Upper lobe of right lung (tissue), 1 donor: Measurements from ENCODE around the gene RIN2. TPM values are rescaled to one million over a fixed set of nuclear protein-coding genes. Genes with fewer than 3 reads are reported as not detected.

Experiments used
- ATAC-seq: fragments of 200-7000 bp; cut with Tn5 transposase; one replicate; pipeline ENCODE4 v1.9.1; 2020; ENCODE audit warnings: mild to moderate bottlenecking, moderate library complexity
- DNase-seq: peaks from one replicate; pipeline ENCODE4 v3.0.0-alpha.2; 2020
- H3K27ac ChIP-seq: fragments of 200-600 bp; one replicate; pipeline ENCODE4 v1.8.0; 2022
- H3K27me3 ChIP-seq: fragments of 200-600 bp; one replicate; pipeline ENCODE4 v1.8.0; 2022; ENCODE audit warnings: mild to moderate bottlenecking
- H3K36me3 ChIP-seq: fragments of 200-600 bp; one replicate; pipeline ENCODE4 v1.8.0; 2022
- H3K4me1 ChIP-seq: fragments of 200-600 bp; one replicate; pipeline ENCODE4 v1.8.0; 2022
- H3K4me3 ChIP-seq: fragments of 200-600 bp; one replicate; pipeline ENCODE4 v1.8.0; 2022; ENCODE audit warnings: mild to moderate bottlenecking
- H3K9me3 ChIP-seq: fragments of 200-600 bp; one replicate; pipeline ENCODE4 v1.8.0; 2022
- CTCF ChIP-seq: fragments of 200-600 bp; IDR thresholded peaks from one replicate; pipeline ENCODE4 v1.8.0; 2022; ENCODE audit warnings: antibody characterized with exemption
- intact Hi-C: fragments of 100-400 bp; cut with DNase I; formaldehyde crosslinking; loops from one replicate; pipeline ENCODE4 v1.11.0; 2022
- long read RNA-seq: library from polyadenylated mRNA; unstranded; transcript quantifications from one replicate; pipeline ENCODE4 v2.0.0, GENCODE V29; 2021
- total RNA-seq: library from RNA; stranded (reverse); fragmentation: NEBNext Ultra II Directional; extraction: Animal tissue kit (Norgen Biotek cat#: 25700); gene quantifications from one replicate; pipeline ENCODE4 v1.2.1, GENCODE V29; 2021
- donor health status: DM: no; HTN: yes; CAD: no; lungs with severe emphysema.

RIN2 gene
- total RNA-seq = 116 TPM
- long read RNA-seq, full-length matches to known transcripts = 9 of 173 reads
- long read RNA-seq, partial matches to known transcripts = 110 of 173 reads
- long read RNA-seq, other reads (novel, unspliced or antisense) = 54 of 173 reads

DNA sequence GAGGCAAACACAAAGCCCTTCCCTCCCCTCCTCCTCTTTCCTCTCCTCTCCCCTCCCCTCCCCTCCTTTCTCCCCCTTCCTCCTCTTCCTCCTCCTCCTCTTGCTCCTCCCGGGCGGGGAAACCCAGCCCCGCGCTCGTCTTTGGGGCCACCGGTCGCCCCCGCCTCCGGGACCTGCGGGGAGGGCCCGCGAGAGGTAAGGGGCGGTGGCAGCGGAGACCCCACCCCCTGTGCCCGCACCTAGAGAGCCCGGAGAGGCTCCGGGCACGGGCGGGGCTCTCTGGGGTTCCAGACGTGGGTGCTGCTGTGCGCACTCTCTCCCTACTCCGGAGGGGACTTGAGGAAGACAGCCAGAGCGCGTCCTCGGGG is at the start of gene RIN2:
RIN2 (plus strand) TSS at position 126 of the 368 bp plus-strand sequence. CDS start 131,344 bp downstream, outside the sequence.
- Histone ChIP-seq H3K4me3 (peak within 1 kb of the TSS; percentile 77), H3K9me3 (no peaks in the 10 kb centered on the region), H3K36me3 (no peaks in the 10 kb centered on the region), H3K4me1 (peaks cover 36% of the 10 kb centered on the region), H3K27ac (peak within 1 kb of the TSS; percentile 95), H3K27me3 (no peaks in the 10 kb centered on the region)
- ATAC-seq (peak; percentile 83), DNase-seq (peak; percentile 93)
- intact Hi-C loops = no loop called here
- TF ChIP-seq CTCF = no peak

DNA sequence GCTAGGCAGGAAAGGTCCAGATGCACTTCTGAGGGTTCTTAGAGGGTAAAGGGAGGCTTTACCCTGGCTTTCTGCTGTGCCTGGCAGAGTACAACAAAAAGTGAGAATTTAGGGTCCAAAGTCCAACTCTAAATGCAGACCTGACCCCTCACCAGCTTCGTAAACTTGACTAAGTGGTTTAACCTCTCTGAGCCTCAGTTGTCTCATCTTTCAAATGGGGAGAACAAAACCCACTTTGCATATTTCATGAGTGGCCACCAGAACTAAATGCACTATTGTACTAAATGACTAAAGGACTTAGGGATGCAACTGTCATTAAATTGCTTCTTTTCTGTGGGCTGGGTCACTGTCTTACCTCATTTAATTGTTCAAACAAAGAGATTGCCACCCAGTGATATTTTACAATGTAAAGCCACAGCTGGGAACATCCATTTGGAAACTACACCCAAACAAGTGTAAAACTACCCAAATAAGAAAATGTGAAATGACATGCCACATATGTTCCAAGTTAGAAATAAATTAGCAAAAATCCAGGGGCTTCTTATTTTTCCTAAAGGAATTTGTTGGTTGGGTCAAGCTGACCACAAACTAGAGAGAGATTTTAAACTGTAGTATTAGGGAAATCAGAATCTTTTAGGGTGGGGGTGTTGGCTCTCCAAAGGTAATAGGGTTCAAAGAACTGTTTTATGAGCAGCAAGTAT is 48.3 kb upstream of the RIN2 start:
- Histone ChIP-seq H3K36me3 (no peaks in the 10 kb centered on the region), H3K27ac (no peak overlapping the region), H3K9me3 (no peaks in the 10 kb centered on the region), H3K4me3 (no peak overlapping the region), H3K4me1 (peaks cover 6% of the 10 kb centered on the region), H3K27me3 (no peaks in the 10 kb centered on the region)
- DNase-seq (no peak), ATAC-seq (no peak)
- no peak for TF ChIP-seq CTCF
- intact Hi-C loops = no loop called here

DNA sequence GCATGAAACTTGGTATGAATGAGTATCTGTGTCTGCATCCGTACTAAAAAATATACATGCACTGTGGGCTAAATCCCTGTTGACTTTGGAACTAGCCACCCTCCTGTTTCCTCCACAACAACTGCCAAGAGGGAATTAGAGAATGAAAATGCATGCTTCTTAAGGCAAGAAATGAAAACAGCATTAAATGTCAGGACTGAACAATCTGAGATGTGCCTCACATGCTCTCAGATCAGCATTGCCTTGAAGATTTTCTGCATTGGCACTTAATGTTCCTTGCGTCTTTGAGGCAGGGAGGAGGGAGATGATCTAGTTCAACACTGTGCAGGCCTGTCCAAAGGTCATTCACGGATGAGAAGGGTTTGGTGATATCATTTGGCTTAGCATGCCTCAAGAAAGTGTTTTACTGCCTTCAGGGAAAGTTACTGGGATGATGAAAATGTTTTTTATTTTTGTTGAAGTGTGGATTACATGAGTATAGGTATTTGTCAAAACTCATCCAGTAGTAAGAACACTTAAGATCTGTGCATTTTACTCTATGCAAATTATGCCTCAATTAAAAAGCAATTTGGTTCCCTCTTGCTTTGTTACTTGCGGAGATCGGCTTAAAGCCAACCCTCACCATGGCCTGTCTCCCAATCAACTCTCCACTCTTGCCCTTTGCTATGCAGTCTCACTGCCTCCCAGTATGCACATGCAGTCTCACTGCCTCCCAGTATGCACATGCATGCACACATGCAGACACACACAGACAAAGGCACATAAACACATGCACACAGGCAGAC is 47.5 kb upstream of the RIN2 start:
- ATAC-seq (no peak), DNase-seq (no peak)
- H3K9me3 ChIP-seq = no peaks in the 10 kb centered on the region
- H3K36me3 ChIP-seq = no peaks in the 10 kb centered on the region
- H3K27me3 ChIP-seq = no peaks in the 10 kb centered on the region
- no peak overlapping the region for H3K4me3 ChIP-seq
- intact Hi-C loops = no loop called here
- TF ChIP-seq CTCF = no peak
- H3K27ac ChIP-seq = no peak overlapping the region
- H3K4me1 ChIP-seq = peaks cover 6% of the 10 kb centered on the region

DNA sequence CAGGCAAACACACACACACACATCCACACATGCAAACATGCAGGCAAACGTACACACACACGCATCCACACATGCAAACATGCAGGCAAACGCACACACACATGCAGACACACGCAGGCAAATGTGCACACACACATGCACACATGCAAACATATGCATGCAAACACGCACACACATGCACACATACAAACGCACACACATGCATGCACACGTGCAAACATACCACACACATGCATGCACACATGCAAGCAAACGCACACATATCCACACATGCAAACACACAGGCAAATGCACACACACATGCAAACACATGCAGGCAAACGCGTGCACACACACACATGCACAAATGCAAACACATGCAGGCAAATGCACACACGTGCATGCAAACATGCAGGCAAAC is 46.9 kb upstream of the RIN2 start:
- Histone ChIP-seq H3K27ac (no peak overlapping the region), H3K4me1 (peaks cover 6% of the 10 kb centered on the region), H3K27me3 (no peaks in the 10 kb centered on the region), H3K36me3 (no peaks in the 10 kb centered on the region), H3K9me3 (no peaks in the 10 kb centered on the region), H3K4me3 (no peak overlapping the region)
- ATAC-seq (no peak), DNase-seq (no peak)
- intact Hi-C loops = no loop called here
- TF ChIP-seq CTCF = no peak

DNA sequence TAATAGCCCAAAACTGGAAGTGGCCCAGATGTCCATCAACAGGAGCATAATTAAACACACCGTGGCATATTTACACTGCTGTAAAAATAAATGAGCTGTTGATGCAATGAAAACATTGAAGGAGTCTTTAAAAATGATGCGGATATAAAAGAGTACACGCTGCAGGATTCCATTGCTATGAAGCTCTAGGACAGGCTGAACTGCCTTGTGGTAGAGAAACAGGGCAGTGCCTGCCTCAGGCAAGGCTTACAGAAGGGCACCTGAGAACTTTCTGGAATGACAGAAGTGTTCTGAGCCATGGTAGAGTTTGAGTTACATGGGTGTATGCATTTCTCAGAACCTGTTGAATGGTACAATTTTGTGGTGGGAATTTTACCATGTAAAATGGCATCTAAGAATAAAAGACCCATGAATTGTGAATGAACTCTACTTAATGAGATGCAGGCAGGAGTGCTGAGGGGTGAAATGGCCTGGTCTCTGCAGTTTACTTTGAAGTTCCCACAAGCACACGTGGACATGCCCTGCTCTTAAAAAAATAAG is 45.3 kb upstream of the RIN2 start:
- DNase-seq = no peak
- ATAC-seq = no peak
- intact Hi-C loops = no loop called here
- Histone ChIP-seq H3K9me3 (no peaks in the 10 kb centered on the region), H3K4me3 (no peak overlapping the region), H3K27me3 (no peaks in the 10 kb centered on the region), H3K4me1 (peaks cover 6% of the 10 kb centered on the region), H3K36me3 (no peaks in the 10 kb centered on the region), H3K27ac (no peak overlapping the region)
- TF ChIP-seq CTCF = no peak
